D721Med (cell line): ENCODE measurements around the gene CNNM3.

ENCODE experiments used
- DNase-seq: peaks from one replicate; pipeline ENCODE4 v3.0.0; 2011; ENCODE audit warnings: low spot score; ENCODE audit not compliant: insufficient read length
- FAIRE-seq: peaks from 2 replicates; lab custom pipeline; 2011; peaks lifted over from hg19 to GRCh38; lab: Jason Lieb, UNC
- TF ChIP-seq, protein P1 (sequence below): IDR thresholded peaks from 2 replicates; pipeline ENCODE4 v1.5.1; 2012; ENCODE audit warnings: mild to moderate bottlenecking, control low read depth; ENCODE audit not compliant: insufficient read depth; ENCODE audit errors: missing control alignments

Gene CNNM3

GRCh38 chr2:96878171-96878570 is 62.1 kb downstream of the CNNM3 start:
- FAIRE-seq, result no peak
- no peak for DNase-seq
- TF ChIP-seq, protein P1, sequence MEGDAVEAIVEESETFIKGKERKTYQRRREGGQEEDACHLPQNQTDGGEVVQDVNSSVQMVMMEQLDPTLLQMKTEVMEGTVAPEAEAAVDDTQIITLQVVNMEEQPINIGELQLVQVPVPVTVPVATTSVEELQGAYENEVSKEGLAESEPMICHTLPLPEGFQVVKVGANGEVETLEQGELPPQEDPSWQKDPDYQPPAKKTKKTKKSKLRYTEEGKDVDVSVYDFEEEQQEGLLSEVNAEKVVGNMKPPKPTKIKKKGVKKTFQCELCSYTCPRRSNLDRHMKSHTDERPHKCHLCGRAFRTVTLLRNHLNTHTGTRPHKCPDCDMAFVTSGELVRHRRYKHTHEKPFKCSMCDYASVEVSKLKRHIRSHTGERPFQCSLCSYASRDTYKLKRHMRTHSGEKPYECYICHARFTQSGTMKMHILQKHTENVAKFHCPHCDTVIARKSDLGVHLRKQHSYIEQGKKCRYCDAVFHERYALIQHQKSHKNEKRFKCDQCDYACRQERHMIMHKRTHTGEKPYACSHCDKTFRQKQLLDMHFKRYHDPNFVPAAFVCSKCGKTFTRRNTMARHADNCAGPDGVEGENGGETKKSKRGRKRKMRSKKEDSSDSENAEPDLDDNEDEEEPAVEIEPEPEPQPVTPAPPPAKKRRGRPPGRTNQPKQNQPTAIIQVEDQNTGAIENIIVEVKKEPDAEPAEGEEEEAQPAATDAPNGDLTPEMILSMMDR, result no peak

DNA sequence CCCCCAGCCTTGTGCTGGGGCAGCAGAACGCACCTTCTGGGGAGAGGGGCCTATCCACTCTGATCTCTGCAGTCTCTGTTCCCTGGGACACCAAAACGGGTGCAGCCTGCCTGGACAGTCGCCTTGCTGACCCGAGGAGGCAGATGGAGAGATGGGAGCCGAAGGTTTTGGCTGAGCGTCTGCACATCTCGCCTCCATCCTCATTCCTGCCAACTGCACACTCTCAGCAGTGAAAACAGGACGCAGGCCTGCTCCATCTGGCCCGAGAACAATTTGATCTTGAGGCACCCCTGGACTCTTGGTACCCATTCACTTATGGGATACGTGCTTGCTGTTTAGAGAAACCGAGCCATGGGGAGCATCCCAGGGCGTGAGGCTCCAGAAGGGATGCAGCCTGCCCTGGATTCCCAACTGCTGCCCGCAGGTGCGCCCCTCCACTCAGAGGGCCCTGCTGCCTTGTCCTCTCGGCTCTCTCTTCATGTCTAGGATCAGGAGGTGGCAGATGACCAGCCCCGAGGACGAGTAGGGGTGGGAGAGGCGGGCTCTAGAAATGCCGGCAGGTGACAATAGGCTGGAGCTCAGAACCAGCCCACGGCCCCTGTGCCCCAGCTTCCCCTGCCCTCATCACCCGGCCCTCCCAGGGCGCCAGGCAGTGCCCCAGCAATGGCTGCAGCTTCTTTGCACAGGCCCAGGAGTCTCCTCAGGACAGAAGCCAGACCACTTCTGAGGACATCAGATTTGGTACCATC is 62.9 kb downstream of the CNNM3 start:
- TF ChIP-seq, protein P1, result no peak
- DNase-seq, result no peak
- no peak for FAIRE-seq

GRCh38 chr2:96879545-96880040 is 63.5 kb downstream of the CNNM3 start:
- DNase-seq (no peak), FAIRE-seq (no peak)
- TF ChIP-seq, protein P1, result no peak

- FAIRE-seq (no peak), DNase-seq (no peak)
- TF ChIP-seq, protein P1, result no peak
These were observed 64.8 kb downstream of the CNNM3 start for GRCh38 chr2:96880891-96881273.

DNA sequence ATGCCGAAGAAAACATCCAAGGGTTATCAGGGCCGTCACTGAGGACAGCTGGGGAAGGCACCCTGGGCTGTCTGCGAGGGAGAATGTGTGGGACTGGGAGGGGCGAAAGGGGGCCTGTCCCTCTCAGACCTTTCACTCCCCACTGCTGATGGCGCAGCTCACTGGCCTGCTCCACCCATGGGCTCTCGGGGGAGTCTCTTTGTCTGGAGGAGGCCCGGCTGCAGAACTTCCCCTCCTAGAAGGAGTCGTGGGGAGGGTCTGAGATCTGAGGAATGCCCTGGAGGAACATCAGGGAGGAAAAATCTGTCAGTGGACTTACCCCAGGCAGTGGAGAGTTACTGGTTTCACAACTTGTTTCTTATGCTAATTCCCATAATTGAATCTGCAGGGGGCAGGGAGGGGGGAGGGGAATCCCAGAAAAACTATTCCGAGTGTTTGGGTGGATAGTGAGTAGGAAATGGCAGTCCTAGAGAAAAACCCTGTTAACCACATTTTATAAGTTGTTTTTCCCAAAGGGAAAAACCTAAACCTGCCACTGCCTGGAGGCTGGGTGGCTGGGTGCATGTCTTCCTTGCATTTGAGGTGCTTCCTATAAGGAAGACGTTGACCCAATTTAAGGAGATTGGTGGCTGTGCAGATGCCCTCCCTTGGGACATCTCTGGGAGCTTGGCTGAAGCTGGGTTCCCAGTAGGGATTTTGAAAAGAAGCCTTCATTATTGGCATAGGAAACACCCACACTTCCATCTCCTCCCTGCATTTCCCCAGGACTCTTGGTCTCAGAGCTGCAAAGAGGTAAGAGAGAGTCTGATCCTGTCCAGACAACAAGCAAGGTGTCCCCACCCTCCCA is 65.5 kb downstream of the CNNM3 start:
- TF ChIP-seq, protein P1, result no peak
- FAIRE-seq (no peak), DNase-seq (no peak)

DNA sequence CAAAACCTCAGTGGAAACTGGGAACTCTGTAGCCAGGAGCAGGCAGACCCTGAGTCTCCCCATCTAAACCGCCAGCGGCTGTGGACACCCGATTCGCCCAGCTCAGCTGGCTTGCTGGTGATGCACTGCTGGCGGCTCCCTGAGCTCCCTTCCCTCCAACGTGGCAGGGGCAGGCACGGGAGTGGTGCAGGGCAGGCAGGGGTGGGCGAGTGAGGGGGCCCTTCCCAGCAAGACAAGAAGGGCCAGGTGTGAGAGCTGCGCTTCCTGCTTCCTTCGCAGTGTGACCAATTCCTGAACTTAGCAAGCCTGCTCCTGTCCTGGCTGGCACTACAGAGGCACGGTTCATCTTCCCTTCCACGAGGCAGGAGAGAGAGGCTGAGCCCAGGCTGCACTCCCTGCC is 66.2 kb downstream of the CNNM3 start:
- DNase-seq (no peak), FAIRE-seq (no peak)
- TF ChIP-seq, protein P1, result no peak
